Chondrocyte (in vitro differentiated cells): ENCODE results near the gene ARVCF. TPM values are rescaled to one million over a fixed set of nuclear protein-coding genes. Genes with fewer than 3 reads are reported as not detected.

Experiments
- DNase-seq: peaks from one replicate; pipeline ENCODE4 v3.0.0; 2021; ENCODE audit warnings: mixed read lengths, low spot score
- H3K27ac Mint-ChIP-seq: one replicate; pipeline ENCODE4 v1.8.0; 2021; ENCODE audit warnings: mild to moderate bottlenecking, moderate library complexity, mixed read lengths; ENCODE audit not compliant: unreplicated experiment
- H3K27me3 Mint-ChIP-seq: 2 replicates; pipeline ENCODE4 v1.8.0; 2021; ENCODE audit warnings: low read depth, mixed read lengths
- H3K36me3 Mint-ChIP-seq: 2 replicates; pipeline ENCODE4 v1.8.0; 2021; ENCODE audit warnings: low read depth, mixed read lengths
- H3K4me1 Mint-ChIP-seq: 2 replicates; pipeline ENCODE4 v1.8.0; 2021; ENCODE audit warnings: low read depth, mild to moderate bottlenecking, mixed read lengths
- H3K4me3 Mint-ChIP-seq: one replicate; pipeline ENCODE4 v1.8.0; 2021; ENCODE audit warnings: mild to moderate bottlenecking, moderate library complexity, mixed read lengths; ENCODE audit not compliant: unreplicated experiment
- H3K9me3 Mint-ChIP-seq: 2 replicates; pipeline ENCODE4 v1.8.0; 2021; ENCODE audit warnings: low read depth, mixed read lengths
- total RNA-seq: library from RNA; stranded (reverse); gene quantifications from 3 replicates; pipeline ENCODE4 v1.2.1, GENCODE V29; 2021
- TF ChIP-seq, protein P1 (sequence below): fragments of 200-600 bp; sonication (generic); IDR thresholded peaks from 2 replicates; pipeline ENCODE4 v1.5.0; 2021; ENCODE audit warnings: antibody characterized with exemption, mild to moderate bottlenecking, moderate library complexity

The ARVCF gene
- total RNA-seq, 1 donor from 2014 or later = 24.2 TPM

DNA sequence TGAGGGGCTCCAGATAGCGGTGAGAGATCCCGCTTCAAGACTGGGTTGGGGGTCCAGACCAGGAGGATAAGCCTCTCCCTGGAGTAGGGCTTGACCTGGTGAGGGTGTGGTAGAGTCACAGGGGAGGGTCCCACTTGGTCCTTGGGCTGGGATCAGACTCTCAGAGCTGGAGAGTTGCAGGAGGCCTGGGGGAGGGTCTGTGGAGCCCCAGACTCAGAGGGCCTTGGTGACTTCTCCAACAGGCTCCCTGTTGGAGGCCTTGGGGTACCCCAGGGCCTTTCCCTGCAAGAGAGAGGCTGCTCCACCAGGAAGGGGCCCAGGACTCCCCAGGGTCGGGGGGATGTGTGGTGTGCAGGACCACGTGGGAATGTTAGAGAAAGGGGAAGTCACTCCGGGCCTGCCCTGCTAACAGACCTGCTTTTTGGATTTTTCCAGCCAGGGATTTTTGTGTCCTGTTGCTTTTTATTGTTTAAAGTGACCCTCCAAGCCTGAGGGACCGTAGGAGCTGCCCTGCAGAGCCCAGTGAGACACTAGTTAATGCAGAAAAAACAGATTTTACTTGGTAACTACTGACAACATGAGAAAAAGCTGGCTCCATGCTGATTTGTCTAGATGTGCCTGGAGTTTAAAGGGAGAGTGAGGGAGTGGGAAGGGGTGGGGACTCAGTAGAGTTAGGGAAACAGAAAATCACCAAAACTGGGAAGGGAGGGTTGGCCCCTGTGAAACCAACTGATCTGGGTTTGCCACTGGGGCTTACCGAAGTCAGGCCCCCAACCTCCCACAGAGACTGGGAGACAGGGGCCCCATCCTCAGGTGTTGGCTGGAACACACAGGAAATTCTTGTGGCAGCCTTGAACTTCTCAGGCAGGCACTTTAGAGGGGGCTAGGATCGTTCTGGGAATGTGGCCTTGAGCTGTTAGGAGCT, 74.2 kb downstream of the ARVCF start:
- TF ChIP-seq, protein P1, sequence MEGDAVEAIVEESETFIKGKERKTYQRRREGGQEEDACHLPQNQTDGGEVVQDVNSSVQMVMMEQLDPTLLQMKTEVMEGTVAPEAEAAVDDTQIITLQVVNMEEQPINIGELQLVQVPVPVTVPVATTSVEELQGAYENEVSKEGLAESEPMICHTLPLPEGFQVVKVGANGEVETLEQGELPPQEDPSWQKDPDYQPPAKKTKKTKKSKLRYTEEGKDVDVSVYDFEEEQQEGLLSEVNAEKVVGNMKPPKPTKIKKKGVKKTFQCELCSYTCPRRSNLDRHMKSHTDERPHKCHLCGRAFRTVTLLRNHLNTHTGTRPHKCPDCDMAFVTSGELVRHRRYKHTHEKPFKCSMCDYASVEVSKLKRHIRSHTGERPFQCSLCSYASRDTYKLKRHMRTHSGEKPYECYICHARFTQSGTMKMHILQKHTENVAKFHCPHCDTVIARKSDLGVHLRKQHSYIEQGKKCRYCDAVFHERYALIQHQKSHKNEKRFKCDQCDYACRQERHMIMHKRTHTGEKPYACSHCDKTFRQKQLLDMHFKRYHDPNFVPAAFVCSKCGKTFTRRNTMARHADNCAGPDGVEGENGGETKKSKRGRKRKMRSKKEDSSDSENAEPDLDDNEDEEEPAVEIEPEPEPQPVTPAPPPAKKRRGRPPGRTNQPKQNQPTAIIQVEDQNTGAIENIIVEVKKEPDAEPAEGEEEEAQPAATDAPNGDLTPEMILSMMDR = no peak
- Mint-ChIP-seq H3K36me3 (peaks cover 1% of the 10 kb centered on the region), H3K27me3 (no peaks in the 10 kb centered on the region), H3K4me1 (peaks cover 46% of the 10 kb centered on the region), H3K4me3 (peak overlapping the region; percentile 92), H3K27ac (peak overlapping the region; percentile 100), H3K9me3 (no peaks in the 10 kb centered on the region)
- peak; percentile 63 for DNase-seq

- DNase-seq = peak; percentile 89
- Mint-ChIP-seq H3K27ac (peak within 1 kb of the TSS; percentile 100), H3K9me3 (peaks cover 6% of the 10 kb centered on the region), H3K27me3 (no peaks in the 10 kb centered on the region), H3K4me3 (peak within 1 kb of the TSS; percentile 92), H3K4me1 (peaks cover 41% of the 10 kb centered on the region), H3K36me3 (peaks cover 4% of the 10 kb centered on the region)
- TF ChIP-seq, protein P1 = peak; percentile 30
Measured at GRCh38 chr22:19941365-19942082, 75.1 kb downstream of the ARVCF start, which contains the start of the genes COMT and TXNRD2. Gene COMT (plus strand): TSS chr22:19941772. CDS start chr22:19962527, 20,755 bp downstream. Gene TXNRD2 (minus strand): TSS chr22:19941818. CDS start chr22:19941803, 15 bp downstream.

GRCh38 chr22:19940536-19941364, 75.9 kb downstream of the ARVCF start:
- Mint-ChIP-seq H3K9me3 (peaks cover 14% of the 10 kb centered on the region), H3K4me3 (peak overlapping the region; percentile 92), H3K4me1 (peaks cover 41% of the 10 kb centered on the region), H3K27me3 (no peaks in the 10 kb centered on the region), H3K36me3 (peaks cover 9% of the 10 kb centered on the region), H3K27ac (peak overlapping the region; percentile 91)
- TF ChIP-seq, protein P1 = no peak
- DNase-seq = peak; percentile 60

GRCh38 chr22:19937616-19938473, 78.8 kb downstream of the ARVCF start:
- TF ChIP-seq, protein P1 = no peak
- no peak overlapping the region for H3K4me3 Mint-ChIP-seq
- H3K27me3 Mint-ChIP-seq = no peaks in the 10 kb centered on the region
- peaks cover 13% of the 10 kb centered on the region for H3K36me3 Mint-ChIP-seq
- peaks cover 21% of the 10 kb centered on the region for H3K4me1 Mint-ChIP-seq
- no peak overlapping the region for H3K27ac Mint-ChIP-seq
- peaks cover 20% of the 10 kb centered on the region for H3K9me3 Mint-ChIP-seq
- peak; percentile 20 for DNase-seq
